GM21390 (cell line): ENCODE data around the gene GRIP2.

Experiments
- ATAC-seq: cut with Tn5 transposase; IDR thresholded peaks from one replicate; pipeline ENCODE4 v1.9.1; 2021; ENCODE audit not compliant: unreplicated experiment

The GRIP2 gene

DNA sequence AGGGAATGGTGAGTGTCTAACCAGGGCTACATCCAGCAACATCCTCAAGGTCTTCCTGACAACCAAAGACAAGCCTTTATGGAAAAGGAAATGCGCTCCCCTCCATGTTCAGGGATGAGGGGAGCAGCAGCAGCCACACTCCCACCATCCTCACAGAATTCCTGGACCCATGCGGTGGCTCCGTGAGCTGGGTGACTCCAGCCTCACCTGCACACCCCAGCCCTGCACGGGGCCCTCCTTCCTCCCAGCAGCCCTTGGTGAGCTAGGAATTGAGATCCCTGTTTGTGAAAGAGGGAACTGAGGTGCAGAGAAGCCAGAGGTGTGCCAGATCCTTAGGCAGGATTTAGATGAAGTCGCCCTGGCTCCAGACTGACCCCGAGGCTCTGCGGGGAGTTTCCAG lies 52.3 kb downstream of the GRIP2 start:
- no peak for ATAC-seq

DNA sequence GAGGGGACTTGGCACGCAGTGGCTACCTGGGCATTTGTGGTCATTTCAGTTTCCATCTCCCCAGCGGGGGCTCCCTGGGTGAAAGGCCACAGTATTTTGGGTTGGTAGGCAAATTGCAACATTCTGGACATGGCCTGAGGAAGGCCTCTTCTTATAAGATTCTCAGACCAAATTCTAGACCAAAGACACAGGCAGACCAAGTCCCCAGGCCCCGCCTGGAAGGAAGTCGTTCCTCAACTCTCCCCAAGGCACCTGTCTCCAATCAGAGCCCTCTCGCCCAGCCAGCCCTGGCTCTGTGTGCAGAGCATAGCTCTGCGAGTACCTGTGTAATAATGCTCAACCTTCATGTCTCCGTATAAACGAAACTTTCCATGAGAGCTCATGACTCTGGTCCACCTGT lies 53.1 kb downstream of the GRIP2 start:
- no peak for ATAC-seq

GRCh38 chr3:14486460-14486859 lies 53.7 kb downstream of the GRIP2 start:
- ATAC-seq, result no peak

GRCh38 chr3:14485981-14486380 lies 54.2 kb downstream of the GRIP2 start:
- no peak for ATAC-seq

- no peak for ATAC-seq
Observed at GRCh38 chr3:14484741-14485140, 55.4 kb downstream of the GRIP2 start.

DNA sequence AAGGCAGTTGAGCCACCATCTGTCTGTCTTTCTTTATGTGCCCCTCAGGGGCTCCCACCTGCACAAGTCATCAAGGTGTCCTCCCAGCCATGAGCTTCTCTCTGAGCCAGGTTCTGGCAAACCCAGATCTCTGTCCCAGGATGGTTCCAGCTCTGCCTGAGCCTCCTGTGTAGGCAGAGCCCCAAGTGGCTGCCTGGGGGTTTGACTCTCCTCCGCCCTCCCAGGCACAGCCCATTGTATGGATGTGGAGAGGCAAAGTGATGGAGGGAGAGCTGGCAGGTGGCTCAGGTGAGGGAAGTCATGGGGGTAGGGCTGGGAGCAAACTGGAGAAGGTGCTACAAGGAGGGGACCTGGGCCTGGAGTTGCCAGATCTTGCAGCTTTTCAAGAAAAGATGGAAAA lies 56.9 kb downstream of the GRIP2 start:
- ATAC-seq, result no peak

DNA sequence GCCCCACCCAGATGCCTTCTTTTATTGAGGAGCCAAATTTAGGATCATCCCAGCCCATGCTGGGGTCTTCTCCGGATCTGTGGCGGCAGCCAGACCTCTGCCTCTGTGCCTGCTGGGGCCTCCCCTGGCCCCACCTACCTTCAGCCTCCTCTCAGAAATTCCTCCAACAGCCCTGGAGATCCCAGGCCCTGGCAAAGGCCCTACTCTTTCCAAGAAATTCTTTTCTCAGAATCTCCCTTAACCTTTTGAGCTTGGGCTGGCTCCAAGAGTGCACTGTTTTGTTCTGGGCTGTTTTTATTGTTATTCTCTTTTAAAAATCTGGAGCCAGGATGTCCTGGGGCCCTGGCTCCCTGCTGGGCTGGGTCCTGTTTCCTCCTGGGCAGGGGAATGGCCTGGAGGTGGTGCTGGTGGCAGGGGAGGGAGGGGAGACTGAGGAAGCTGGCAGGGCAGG lies 57.8 kb downstream of the GRIP2 start:
- no peak for ATAC-seq

GRCh38 chr3:14481646-14482036 lies 58.5 kb downstream of the GRIP2 start:
- no peak for ATAC-seq

DNA sequence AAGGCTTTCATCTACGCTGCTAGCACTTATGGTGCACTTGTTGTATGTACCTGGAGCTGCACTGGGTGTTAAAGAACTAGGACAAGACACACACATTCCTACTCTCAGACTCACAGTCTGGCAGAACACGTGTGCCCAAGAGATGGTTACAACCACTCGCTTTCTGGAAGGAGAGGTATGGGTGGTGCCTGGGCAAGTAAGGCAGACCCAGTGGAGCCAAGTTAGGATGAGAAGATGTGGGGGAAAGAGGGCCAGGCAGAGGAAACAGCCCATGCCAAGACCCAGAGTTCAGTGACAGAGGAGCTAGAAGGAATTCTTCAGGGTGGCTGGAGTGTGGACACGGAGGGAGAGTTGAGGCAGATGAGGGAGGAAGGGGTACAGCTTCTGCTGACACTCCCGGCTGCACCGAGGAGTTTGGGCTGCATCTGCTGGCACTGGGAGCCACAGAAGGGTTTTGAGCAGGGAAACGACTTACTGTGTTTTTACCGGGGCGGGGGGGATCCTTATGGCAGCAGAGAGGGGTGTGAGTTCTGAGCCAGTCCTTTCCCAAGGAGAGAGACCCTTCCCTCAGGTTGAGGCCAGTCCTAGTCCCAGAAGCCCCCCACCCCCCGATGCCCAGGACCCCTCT lies 59.0 kb downstream of the GRIP2 start:
- no peak for ATAC-seq

DNA sequence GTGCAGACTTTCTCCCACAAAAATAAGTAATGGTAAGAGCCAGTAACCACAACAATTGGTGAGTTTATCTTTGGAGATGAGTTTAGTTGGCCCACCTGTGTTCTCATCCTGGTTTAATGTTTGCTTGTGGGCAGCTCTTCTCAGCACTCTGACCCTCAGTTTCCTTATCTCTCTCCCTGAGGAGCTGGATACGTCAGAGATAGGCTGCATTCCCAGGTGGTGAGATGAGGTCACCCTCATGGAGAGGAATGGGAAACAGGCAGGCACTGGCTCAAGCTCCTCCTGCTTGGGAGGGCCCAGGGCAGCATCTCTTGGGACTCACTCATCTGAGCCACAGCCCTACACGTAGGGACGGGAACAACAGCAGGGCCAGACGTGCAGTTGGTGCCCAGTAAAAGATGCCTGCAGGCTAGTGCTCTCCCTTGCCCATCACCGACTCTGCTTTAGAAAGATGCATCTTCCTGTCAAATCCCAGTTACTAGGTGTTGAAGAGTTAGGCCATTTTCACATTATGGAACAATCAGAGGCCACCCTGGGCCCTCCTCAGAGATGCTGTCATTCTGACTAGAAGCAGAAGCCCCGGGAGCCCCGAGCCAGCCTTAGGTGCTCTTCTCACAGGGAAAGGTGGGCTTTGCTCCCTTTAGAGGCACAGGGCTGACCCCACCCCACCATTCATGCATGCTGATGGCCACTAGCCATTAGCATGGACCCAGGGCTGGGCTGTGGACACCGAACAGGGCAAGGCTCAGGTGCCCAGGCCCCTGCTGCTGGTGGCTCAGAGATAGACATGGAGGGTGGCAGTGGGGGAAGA lies 59.7 kb downstream of the GRIP2 start:
- no peak for ATAC-seq

GRCh38 chr3:14479591-14479990 lies 60.6 kb downstream of the GRIP2 start:
- no peak for ATAC-seq

DNA sequence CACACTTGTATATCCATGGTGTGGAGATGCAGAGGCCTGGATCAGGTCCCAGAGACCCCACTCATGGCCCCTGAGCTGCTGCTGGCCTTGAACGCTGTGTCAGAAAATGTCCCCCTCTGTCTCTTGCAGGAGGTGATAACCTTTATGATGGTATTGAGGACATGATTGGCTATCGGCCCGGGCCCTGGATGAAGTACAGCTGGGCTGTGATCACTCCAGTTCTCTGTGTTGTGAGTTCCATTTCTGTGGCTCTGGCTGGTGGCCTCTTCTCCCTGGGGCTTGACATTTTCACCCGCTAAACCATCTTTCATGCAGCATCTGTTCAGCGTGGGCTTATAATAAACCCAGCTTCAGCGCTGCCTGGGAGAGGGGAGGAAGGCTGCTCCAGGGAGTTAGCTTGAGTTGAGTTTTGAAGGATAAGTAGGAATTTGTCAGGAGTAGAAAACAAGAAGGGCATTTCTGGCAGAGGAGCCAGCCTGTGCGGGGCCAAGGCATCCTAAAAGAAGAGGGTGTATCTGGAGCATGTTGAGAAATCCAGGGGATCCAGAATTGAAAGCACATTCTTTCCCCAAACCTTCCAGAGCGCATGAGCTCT lies 61.1 kb downstream of the GRIP2 start:
- no peak for ATAC-seq

GRCh38 chr3:14477311-14477935 lies 62.7 kb downstream of the GRIP2 start:
- no peak for ATAC-seq

- no peak for ATAC-seq
Observed at GRCh38 chr3:14476583-14477265, 63.4 kb downstream of the GRIP2 start.

- no peak for ATAC-seq
Observed at GRCh38 chr3:14475621-14476020, 64.5 kb downstream of the GRIP2 start.

DNA sequence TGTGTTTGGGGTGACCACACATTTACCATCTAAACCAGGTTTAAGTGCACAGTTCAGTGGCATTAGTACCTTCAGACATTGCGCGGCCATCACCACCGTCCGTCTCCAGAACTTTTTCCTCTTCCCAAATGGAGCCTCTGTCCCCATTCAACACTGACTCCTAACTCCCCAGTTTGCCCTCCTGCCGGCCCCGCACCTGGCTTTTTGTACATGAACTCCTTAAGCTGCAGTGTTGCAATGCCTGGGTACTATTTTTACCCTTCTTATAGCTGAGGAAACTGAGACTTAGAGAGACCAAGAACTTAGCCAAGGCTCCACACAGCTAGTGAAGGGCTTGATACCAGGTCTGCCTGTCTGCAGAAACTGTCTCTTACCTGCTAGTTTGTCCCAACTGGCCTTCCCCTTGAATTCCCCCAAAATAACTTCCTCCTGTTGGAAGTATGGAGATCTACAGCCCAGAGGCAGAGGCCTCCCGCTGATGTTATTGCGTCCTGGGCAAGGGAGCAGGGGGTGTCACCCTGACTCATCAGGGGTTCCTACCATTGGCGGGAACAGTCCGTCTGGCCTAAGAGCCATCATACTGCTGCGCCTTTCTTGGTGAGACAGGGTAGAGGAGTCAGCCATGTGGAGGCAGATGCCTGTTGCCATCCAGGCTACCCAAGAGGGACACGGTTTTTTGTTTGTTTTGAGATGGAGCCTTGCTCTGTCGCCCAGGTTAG lies 65.6 kb downstream of the GRIP2 start:
- ATAC-seq, result no peak

GRCh38 chr3:14473411-14473891 lies 66.7 kb downstream of the GRIP2 start:
- no peak for ATAC-seq

DNA sequence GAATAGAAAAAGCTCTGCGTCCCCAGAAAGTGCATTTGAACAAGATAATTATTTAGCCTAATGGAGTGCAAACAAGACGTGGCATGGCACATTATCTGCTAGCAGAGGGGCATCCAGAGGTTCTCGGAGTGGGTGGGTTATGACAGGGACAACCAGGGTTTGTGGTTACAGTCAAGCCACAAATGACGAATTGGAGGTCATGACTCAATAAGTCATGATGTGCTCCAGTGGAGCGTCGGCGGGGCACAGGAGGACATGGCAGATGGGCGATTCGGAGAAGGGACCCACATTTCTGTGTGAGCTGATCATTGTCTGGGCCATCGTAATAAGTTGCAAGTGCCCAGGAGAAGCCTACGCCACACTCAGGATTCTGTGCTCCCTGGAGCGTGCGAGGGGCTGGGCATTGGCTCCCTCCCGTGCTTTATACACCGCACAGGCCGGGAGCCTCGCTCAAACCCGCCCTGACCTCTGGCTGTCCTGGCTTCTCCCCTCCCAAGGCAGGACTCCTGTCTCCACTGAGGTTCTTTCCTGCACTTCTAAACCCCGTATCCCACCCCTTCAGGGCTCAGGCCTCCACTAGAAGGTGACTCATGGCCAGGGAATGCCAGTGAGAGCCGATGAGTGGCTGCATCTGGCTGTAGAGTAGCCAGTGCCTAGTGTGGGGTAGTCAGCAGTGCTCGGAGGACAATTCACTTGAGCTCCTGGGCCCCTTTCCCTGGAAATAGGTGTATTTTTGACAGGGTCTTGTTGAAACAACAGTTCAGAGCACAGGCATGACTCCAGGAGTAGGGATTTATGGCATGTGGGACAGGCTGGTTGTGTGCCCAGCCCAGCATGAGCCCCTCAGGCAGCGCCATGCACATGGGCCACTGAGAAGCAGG lies 67.4 kb downstream of the GRIP2 start:
- ATAC-seq, result no peak

- no peak for ATAC-seq
Observed at GRCh38 chr3:14471690-14472089, 68.5 kb downstream of the GRIP2 start.
